Measurements from ENCODE around the gene YIPF3. TPM values are rescaled to one million over a fixed set of nuclear protein-coding genes. Genes with fewer than 3 reads are reported as not detected.
"Not testable (repeated sequence)": the region's sequence is repeated elsewhere in the genome, so short reads cannot be mapped to it uniquely, and the experiment has no call there.

The YIPF3 gene
- polyA plus RNA-seq, 1 donor from 2014 or later, result 244 TPM

GRCh38 chr6:43559328-43559727, 42.6 kb upstream of the YIPF3 start (continued):
- TF ChIP-seq REST (IDR thresholded peaks at IDR 0.05; ENCODE audit: borderline replicate concordance), result no peak

- not testable (repeated sequence) for H4K20me1 ChIP-seq (ENCODE audit: insufficient read depth); H3K27ac ChIP-seq (ENCODE audit: low read length); H2AFZ ChIP-seq (ENCODE audit: low read depth, low read length); H3K36me3 ChIP-seq (ENCODE audit: insufficient read depth, low read length); H3K9me2 ChIP-seq (ENCODE audit: insufficient read depth, low read length); H3K4me3 ChIP-seq (ENCODE audit: low read length); H3K79me2 ChIP-seq (replicated peaks; ENCODE audit: insufficient read depth, low read length); H3K9ac ChIP-seq (ENCODE audit: low read length); H3K27me3 ChIP-seq (ENCODE audit: insufficient read depth, low read depth, low read length); H3K4me2 ChIP-seq (ENCODE audit: low read length); H3K9me3 ChIP-seq (ENCODE audit: low read length); H3F3A ChIP-seq (ENCODE audit: insufficient read depth, low read length, poor library complexity, severe bottlenecking)
These were observed 40.9 kb upstream of the YIPF3 start for GRCh38 chr6:43557620-43558019.

GRCh38 chr6:43547222-43547621, 30.5 kb upstream of the YIPF3 start:
- Histone ChIP-seq H3K4me2 (ENCODE audit: low read length) (no peak overlapping the region), H3K9ac (ENCODE audit: low read length) (no peak overlapping the region), H3K79me2 (replicated peaks; ENCODE audit: insufficient read depth, low read length) (no peaks in the 10 kb centered on the region), H3K4me3 (ENCODE audit: low read length) (no peak overlapping the region), H3K36me3 (ENCODE audit: insufficient read depth, low read length) (no peaks in the 10 kb centered on the region), H3K9me3 (ENCODE audit: low read length) (no peaks in the 10 kb centered on the region), H3K27me3 (ENCODE audit: insufficient read depth, low read depth, low read length) (no peaks in the 10 kb centered on the region), H3K27ac (ENCODE audit: low read length) (no peak overlapping the region), H4K20me1 (ENCODE audit: insufficient read depth) (no peaks in the 10 kb centered on the region), H2AFZ (ENCODE audit: low read depth, low read length) (no peak overlapping the region), H3F3A (ENCODE audit: insufficient read depth, low read length, poor library complexity, severe bottlenecking) (no peaks in the 10 kb centered on the region), H3K9me2 (ENCODE audit: insufficient read depth, low read length) (no peaks in the 10 kb centered on the region)
- TF ChIP-seq TAF1 (IDR thresholded peaks at IDR 0.05; ENCODE audit: low read depth) (no peak), EP300 (conservative IDR thresholded peaks at IDR 0.05; ENCODE audit: poor library complexity, severe bottlenecking) (no peak)

- Histone ChIP-seq H3K27ac (ENCODE audit: low read length) (no peak overlapping the region), H3K79me2 (replicated peaks; ENCODE audit: insufficient read depth, low read length) (no peaks in the 10 kb centered on the region), H3K9ac (ENCODE audit: low read length) (no peak overlapping the region), H3K27me3 (ENCODE audit: insufficient read depth, low read depth, low read length) (no peaks in the 10 kb centered on the region), H3K4me2 (ENCODE audit: low read length) (no peak overlapping the region), H2AFZ (ENCODE audit: low read depth, low read length) (no peak overlapping the region), H3K9me3 (ENCODE audit: low read length) (no peaks in the 10 kb centered on the region), H3K9me2 (ENCODE audit: insufficient read depth, low read length) (no peaks in the 10 kb centered on the region), H4K20me1 (ENCODE audit: insufficient read depth) (no peaks in the 10 kb centered on the region), H3K4me3 (ENCODE audit: low read length) (no peak overlapping the region), H3K36me3 (ENCODE audit: insufficient read depth, low read length) (no peaks in the 10 kb centered on the region), H3F3A (ENCODE audit: insufficient read depth, low read length, poor library complexity, severe bottlenecking) (no peaks in the 10 kb centered on the region)
- TF ChIP-seq MXI1 (conservative IDR thresholded peaks at IDR 0.05; ENCODE audit: poor library complexity, severe bottlenecking), result no peak
- no peak for TF ChIP-seq RAD21 (conservative IDR thresholded peaks at IDR 0.05)
- TF ChIP-seq EZH2 (IDR thresholded peaks at IDR 0.05; ENCODE audit: borderline replicate concordance, insufficient read depth, low read length, poor library complexity, severe bottlenecking), result no peak
- TF ChIP-seq SMC3 (conservative IDR thresholded peaks at IDR 0.05; ENCODE audit: poor library complexity), result no peak
- TF ChIP-seq CTCF (IDR thresholded peaks at IDR 0.05; ENCODE audit: poor library complexity, severe bottlenecking), result no peak
- TF ChIP-seq POLR2AphosphoS5 (IDR thresholded peaks at IDR 0.05), result no peak
- no peak for TF ChIP-seq TAF1 (IDR thresholded peaks at IDR 0.05; ENCODE audit: low read depth)
- TF ChIP-seq REST (IDR thresholded peaks at IDR 0.05; ENCODE audit: borderline replicate concordance), result no peak
- no peak for TF ChIP-seq EP300 (conservative IDR thresholded peaks at IDR 0.05; ENCODE audit: poor library complexity, severe bottlenecking)
These were observed 27.7 kb upstream of the YIPF3 start for GRCh38 chr6:43544461-43544860.

Data from neural cell (in vitro differentiated cells).